HG02678 (cell line): Measurements from ENCODE around the gene CCDC170.

Experiments
- ATAC-seq: cut with Tn5 transposase; IDR thresholded peaks from one replicate; pipeline ENCODE4 v1.9.1; 2021; ENCODE audit warnings: mild to moderate bottlenecking, moderate library complexity; ENCODE audit not compliant: unreplicated experiment

Gene CCDC170

GRCh38 chr6:151610326-151610725 is 116.5 kb downstream of the CCDC170 start:
- ATAC-seq: no peak

- ATAC-seq: no peak
Observed at GRCh38 chr6:151614630-151615029, 120.8 kb downstream of the CCDC170 start.

DNA sequence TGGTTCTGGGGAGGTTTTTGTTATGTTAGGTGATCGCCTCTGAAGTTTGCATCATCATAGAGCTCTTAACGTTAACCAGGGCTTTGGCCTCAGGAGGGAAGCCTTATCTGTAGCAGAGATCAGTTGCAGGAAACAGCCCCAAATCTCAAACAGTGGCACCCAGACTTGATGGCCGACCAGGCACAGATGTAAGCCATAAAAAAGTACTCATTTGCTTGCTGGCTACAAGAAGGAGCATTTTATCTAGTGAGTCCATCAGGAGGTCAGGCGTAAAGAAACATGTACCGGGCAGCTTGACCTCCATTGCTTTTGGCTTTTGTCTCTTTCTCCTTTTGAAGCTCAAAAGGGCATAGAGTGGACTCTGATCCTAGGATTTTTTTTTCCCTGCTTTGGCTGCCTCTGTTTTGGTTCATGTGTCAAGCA is 122.3 kb downstream of the CCDC170 start:
- no peak for ATAC-seq

DNA sequence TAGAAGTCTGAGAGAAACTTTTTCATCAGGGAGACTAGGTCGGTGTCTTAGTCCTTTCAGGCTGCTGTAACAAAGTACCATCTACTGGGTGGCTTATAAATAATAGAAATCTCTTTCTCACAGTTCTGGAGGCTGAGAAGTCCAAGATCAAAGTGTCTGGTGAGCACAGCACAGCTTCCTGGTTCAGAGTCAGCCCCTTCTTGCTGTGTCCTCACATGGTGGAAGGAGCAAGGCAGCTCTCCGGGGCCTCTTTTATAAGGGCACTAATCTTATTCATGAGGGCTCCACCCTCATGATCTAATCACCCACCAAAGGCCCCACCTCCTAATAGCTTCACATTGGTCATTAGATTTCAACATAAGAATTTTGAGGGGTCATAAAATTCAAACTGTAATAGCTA is 122.8 kb downstream of the CCDC170 start:
- ATAC-seq: no peak

DNA sequence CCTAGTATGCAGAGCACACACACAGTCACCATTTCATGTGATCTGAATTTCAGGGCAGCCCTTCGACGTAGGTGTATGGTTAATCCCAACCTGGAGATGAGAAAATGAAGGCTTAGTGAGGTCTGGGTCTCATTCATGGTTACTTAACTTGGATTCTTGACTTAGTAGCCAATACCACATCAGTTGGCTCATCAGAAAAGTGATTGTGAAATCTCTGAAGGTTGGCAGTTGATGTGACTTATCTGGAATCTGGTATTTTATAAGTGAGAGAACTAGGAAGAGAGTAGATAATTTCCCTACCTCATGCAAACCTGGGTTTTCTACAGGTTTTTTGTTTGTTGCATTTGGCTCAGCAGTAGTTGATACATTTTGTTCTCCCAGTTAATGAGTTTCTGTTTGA is 123.7 kb downstream of the CCDC170 start:
- ATAC-seq: no peak

GRCh38 chr6:151618717-151619116 is 124.9 kb downstream of the CCDC170 start:
- ATAC-seq: no peak

DNA sequence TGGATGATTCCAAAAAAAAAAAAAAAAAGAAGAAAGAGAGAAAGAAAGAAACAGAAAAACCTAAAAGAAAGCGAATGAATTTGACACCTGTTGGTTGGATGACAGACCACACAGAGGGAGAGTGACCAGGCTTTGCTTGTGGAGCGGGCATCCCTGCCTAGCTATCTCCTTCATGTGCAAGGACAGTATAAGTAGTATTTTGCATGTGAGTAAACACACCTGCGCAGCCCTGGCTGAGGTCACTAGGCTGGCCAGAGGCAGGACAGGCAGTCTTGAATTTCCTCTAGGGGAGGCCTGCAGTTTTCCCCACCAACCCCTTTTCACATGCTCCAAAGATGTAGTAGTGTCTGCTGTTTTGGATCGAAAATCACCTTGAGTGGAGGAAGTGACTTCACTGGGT is 126.4 kb downstream of the CCDC170 start:
- ATAC-seq: no peak

- ATAC-seq: no peak
Observed at GRCh38 chr6:151624071-151624470, 130.3 kb downstream of the CCDC170 start.

GRCh38 chr6:151624481-151624880 is 130.7 kb downstream of the CCDC170 start:
- ATAC-seq: no peak

- no peak for ATAC-seq
Observed at GRCh38 chr6:151624900-151625536, 131.2 kb downstream of the CCDC170 start.

- ATAC-seq: peak; percentile 48
Observed at GRCh38 chr6:151627689-151628444, 134.1 kb downstream of the CCDC170 start.

- no peak for ATAC-seq
Observed at GRCh38 chr6:151629791-151630190, 136.0 kb downstream of the CCDC170 start.

DNA sequence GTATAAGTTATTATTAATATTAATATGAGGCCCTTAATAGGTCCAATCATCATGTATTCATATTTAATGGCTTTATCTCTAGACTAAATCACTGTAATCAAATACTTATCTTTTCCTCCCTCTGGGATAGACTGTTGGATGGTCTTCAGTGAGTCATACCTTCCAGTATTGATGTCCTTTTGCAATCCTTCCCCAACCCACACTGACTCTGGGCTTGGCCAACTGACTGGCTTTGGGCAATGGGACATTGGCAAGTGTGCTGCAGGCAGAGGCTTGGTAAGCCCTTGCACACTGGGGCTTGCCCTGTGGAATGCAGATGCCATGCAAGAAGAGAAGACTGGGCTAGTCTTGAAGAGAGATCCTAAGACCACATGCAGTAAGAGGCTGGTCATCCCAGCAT is 136.6 kb downstream of the CCDC170 start:
- ATAC-seq: no peak

DNA sequence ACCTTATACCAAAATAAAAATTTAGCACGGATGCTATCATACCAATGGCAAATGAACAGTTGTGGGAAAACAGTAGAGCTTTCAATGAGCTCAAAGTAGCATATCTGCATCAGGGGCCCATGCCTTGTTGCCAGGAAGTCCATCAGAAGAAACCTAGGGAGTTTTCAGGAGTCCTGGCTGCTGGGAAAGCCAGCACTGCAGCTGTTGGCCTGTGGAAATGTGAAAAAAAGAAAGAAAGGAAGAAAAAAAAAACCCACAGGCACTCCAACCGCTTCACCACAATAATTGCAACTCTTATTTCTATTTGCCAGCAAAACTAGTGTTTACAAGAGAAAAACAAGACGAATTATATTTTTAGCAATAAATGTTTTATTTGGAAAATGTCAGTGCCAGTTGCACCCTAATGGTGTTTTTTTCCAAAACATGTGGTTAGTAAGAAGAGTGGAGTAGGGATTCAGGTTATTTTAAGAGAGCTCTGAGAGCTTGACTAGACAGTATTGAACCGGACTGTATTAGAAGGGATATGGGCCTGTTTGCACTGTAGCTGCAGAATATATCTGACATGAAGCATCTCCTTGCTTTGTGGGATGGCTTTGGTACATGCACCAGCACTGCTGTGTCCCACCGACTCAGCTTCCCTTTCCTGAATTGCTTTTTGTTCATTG is 137.3 kb downstream of the CCDC170 start:
- ATAC-seq: no peak

DNA sequence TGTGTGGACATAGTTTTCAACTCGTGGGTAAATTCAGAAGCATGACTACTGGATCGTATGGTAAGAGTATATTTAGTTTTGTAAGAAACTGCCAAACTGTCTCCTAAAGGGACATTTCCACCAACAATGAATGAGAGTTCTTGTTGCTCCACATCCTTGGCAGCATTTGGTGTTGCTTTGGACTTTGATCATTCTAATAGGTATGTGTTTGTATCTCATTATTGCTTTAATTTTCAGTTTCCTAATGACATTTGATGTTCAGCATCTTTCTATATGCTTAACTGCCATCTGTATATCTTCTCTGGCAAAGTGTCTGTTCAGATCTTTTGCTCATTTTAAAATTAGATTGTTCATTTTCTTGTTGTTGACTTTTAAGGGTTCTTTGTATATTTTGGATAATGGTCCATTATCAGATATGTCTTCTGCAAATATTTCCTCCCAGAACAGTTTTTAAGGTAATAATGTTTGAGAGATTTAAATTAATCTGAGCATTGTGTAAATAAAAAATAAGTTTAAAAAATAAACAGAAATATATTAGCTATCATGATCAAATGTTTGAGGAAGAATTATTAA is 138.7 kb downstream of the CCDC170 start:
- ATAC-seq: no peak

DNA sequence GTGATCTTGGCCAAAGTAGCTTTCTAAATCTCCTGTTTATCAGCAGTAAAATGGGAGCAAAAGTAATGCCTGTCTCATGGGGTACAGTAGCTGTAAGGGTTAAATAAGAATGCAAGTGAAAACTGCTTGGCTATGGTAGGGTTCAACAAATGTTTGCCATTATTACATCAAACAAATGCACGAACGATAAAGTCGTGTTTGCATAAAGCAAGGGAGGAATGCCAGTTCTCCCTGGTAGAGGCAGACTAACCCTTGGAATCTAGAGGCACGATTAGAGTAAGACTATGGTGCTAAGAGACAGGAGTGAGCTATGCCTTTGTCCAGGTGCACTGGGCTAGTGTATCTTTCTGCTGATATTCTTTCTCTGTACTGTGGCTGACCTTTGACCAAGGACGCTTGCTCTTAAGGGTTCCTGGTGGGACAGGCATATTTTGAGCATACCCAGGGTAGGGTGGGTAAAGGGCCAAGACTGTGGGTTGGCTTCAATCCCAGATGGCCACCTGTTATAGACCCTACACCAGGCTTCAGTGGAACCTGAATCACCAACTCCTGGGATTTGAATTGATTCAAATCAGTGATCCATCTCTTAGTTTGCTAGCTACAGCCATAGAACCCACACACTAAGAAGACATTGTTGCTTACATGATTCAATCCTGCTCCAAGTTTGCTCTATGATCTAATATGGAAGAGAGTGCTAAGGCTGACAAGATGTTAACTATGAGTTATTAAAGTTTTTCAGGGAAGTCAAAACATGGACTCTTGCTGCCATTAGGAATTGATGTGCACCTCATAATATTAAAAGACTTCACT is 139.9 kb downstream of the CCDC170 start:
- no peak for ATAC-seq

DNA sequence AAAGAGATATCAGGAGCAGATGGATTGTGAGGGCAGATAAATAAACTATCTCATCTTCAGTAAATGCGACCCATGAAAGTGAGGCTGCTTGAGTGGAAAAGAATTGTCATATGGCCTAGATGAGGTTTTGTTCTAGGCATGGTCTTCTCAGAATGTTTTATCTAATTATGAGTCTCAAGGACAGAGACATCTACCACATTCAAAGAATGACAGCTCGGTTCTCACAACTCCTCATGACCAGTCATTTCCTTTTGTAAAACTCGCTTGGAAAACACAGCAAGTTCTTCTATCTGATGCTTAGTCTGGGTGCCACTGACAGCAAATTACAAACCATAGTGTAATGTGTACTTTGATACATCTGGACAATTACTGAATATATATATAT is 140.5 kb downstream of the CCDC170 start:
- no peak for ATAC-seq

DNA sequence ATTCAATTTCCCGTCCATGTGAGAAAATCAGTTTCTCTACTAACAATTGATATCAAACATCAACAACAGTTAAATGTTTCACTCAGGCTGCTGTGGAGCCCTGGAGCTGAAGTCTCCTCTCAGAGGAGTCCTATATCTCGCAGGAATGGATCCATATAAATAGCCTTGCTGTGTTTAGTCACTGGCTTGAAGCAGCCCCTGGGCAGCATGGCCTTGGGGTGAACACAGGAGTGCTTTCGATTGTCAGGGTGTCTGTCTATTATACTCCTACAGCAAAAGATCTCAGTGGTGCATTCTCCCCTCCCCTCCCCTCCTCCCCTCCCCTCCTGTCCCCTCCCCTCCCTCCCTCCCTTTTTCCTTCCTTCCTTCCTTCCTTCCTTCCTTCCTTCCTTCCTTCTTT is 141.9 kb downstream of the CCDC170 start:
- ATAC-seq: no peak

DNA sequence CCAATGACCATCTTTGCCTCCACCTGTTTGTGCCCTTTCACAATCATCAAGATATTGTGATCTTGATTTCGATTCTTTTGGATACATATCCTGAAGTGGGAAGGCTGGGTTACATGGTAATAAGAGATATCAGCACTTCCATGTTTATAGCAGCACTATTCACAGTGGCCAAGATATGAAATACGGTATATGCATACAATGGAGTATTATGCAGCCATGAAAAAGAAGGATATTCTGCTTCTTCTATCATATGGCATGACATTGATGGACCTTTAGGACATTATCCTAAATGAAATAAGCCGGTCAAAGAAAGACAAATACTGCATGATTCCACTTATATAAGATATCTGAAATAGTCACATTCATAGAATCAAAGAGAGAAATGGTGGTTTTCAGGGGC is 144.0 kb downstream of the CCDC170 start:
- ATAC-seq: no peak

DNA sequence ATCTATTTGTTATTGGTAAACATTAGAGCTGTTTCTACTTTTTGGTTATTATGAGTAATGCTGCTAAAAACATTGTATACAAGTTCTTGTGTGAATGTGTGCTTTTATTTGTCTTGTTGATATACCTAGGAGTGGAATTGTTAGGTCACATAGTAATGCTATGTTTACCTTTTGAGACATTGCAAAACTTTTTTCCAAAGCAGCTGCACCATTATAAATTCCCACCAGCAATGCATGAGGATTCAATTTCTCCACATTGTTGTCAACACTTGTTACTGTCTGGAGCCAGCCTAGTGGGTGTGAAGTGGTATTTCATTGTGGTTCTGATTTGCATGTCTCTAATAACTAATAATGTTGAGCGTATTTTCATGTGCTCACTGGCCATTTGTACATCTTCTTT is 145.9 kb downstream of the CCDC170 start:
- ATAC-seq: no peak

DNA sequence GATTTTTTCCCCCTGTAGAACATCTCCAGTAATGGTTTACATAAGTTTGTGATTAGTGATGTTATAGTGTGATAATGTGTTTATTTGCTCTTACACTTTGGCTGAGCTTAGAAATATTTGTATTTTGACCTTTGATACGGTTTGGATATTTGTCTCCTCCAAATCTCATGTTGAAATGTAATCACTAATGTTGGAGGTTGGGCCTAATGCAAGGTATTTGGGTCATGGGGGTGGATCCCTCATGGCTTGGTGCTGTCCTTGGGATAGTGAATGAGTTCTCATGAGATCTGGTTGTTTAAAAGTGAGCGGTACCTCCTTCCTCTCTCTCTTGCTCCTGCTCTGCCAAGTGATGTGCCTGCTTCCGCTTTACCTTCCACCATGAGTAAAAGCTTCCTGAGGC is 147.2 kb downstream of the CCDC170 start:
- ATAC-seq: no peak
